ENCODE data around the gene CDHR1. TPM values are rescaled to one million over a fixed set of nuclear protein-coding genes. Genes with fewer than 3 reads are reported as not detected.
A peak's percentile ranks its signal among the peaks of the same experiment; 100 is the strongest.

Gene CDHR1
- total and polyA plus RNA-seq, 2 experiments from 2014 or later = 3.2 to 6.6 TPM

DNA sequence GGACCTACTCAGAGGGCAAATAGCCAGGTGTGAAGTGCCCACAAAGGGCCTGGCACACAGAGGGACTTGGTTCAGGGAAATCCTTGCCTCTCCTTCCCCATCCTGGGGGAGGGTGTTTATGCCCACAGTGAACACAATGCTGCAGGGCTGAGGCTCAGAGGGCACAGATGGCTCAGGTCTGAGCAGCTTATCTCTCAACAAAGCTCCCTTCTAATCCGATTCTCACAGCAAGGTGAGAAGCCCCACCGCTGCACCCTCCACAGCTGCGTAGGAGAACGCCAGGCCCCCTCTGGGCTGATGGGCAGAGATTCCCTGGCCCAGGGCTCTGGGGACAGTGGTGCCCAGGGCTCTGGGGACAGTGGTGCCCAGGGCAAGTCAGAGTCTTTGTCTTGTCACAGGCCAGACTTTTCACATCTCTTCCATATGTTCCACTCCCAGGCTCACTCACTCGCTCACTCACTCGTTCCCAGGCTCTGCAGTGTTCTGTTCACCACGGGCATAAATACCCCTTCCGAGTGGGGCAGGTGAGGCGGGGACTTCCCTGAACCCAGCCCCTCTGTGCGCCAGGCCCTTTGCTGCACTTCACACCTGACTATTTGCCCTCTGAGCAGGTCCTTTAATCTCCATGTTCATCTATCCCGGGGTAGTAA, 8.7 kb upstream of the CDHR1 start:
- peaks cover 12% of the 10 kb centered on the region; the same call in 2 of the 3 replicates for H3K9me3 Mint-ChIP-seq
- Histone ChIP-seq H3K27me3 (ENCODE audit: insufficient read depth) (no peaks in the 10 kb centered on the region), H2AFZ (0 out of 2 replicates have a peak overlapping the region, but pooled peaks have one; percentile 2), H3K4me3 (no peak overlapping the region), H3K4me1 (ENCODE audit: insufficient read depth) (no peaks in the 10 kb centered on the region), H3K9me2 (ENCODE audit: insufficient read depth) (no peaks in the 10 kb centered on the region), H3K36me3 (ENCODE audit: insufficient read depth) (no peaks in the 10 kb centered on the region), H3F3A (replicated peaks; ENCODE audit: low read depth) (no peaks in the 10 kb centered on the region), H3K27ac (ENCODE audit: low read depth) (no peak overlapping the region), H3K4me2 (no peak overlapping the region), H3K79me2 (replicated peaks; ENCODE audit: insufficient read depth) (no peaks in the 10 kb centered on the region), H4K20me1 (replicated peaks; ENCODE audit: insufficient read depth) (no peaks in the 10 kb centered on the region)
- H3K4me3 Mint-ChIP-seq = no peak overlapping the region
- no peaks in the 10 kb centered on the region for H3K4me1 Mint-ChIP-seq
- DNase-seq (ENCODE audit: low spot score) (no peak), ATAC-seq (no peak)
- peaks cover 1% of the 10 kb centered on the region for H3K27me3 Mint-ChIP-seq (ENCODE audit: insufficient read depth, low read depth, poor library complexity)
- H3K36me3 Mint-ChIP-seq (ENCODE audit: low read depth) = no peaks in the 10 kb centered on the region
- H3K27ac Mint-ChIP-seq = no peak overlapping the region
- TF ChIP-seq ZNF331 (CRISPR knock-in tag; IDR thresholded peaks at IDR 0.05; ENCODE audit: low read depth) (no peak), JUNB (IDR thresholded peaks at IDR 0.05; ENCODE audit: unreplicated experiment) (no peak), NANOG (IDR thresholded peaks at IDR 0.05; ENCODE audit: borderline replicate concordance) (no peak), STAT1 (IDR thresholded peaks at IDR 0.05; ENCODE audit: unreplicated experiment) (no peak), CREB1 (CRISPR knock-in tag; IDR thresholded peaks at IDR 0.05; ENCODE audit: low read depth) (no peak), ZNF114 (CRISPR knock-in tag; IDR thresholded peaks at IDR 0.05) (no peak), POLR2AphosphoS5 (IDR thresholded peaks at IDR 0.05; ENCODE audit: low read depth) (no peak), EZH2phosphoT487 (IDR thresholded peaks at IDR 0.05; ENCODE audit: unreplicated experiment) (no peak), EZH2 (IDR thresholded peaks at IDR 0.05; ENCODE audit: low read depth, unreplicated experiment) (no peak)
- TF ChIP-seq, protein P1, sequence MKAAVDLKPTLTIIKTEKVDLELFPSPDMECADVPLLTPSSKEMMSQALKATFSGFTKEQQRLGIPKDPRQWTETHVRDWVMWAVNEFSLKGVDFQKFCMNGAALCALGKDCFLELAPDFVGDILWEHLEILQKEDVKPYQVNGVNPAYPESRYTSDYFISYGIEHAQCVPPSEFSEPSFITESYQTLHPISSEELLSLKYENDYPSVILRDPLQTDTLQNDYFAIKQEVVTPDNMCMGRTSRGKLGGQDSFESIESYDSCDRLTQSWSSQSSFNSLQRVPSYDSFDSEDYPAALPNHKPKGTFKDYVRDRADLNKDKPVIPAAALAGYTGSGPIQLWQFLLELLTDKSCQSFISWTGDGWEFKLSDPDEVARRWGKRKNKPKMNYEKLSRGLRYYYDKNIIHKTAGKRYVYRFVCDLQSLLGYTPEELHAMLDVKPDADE (IDR thresholded peaks at IDR 0.05) = no peak
- TF ChIP-seq, protein P2, sequence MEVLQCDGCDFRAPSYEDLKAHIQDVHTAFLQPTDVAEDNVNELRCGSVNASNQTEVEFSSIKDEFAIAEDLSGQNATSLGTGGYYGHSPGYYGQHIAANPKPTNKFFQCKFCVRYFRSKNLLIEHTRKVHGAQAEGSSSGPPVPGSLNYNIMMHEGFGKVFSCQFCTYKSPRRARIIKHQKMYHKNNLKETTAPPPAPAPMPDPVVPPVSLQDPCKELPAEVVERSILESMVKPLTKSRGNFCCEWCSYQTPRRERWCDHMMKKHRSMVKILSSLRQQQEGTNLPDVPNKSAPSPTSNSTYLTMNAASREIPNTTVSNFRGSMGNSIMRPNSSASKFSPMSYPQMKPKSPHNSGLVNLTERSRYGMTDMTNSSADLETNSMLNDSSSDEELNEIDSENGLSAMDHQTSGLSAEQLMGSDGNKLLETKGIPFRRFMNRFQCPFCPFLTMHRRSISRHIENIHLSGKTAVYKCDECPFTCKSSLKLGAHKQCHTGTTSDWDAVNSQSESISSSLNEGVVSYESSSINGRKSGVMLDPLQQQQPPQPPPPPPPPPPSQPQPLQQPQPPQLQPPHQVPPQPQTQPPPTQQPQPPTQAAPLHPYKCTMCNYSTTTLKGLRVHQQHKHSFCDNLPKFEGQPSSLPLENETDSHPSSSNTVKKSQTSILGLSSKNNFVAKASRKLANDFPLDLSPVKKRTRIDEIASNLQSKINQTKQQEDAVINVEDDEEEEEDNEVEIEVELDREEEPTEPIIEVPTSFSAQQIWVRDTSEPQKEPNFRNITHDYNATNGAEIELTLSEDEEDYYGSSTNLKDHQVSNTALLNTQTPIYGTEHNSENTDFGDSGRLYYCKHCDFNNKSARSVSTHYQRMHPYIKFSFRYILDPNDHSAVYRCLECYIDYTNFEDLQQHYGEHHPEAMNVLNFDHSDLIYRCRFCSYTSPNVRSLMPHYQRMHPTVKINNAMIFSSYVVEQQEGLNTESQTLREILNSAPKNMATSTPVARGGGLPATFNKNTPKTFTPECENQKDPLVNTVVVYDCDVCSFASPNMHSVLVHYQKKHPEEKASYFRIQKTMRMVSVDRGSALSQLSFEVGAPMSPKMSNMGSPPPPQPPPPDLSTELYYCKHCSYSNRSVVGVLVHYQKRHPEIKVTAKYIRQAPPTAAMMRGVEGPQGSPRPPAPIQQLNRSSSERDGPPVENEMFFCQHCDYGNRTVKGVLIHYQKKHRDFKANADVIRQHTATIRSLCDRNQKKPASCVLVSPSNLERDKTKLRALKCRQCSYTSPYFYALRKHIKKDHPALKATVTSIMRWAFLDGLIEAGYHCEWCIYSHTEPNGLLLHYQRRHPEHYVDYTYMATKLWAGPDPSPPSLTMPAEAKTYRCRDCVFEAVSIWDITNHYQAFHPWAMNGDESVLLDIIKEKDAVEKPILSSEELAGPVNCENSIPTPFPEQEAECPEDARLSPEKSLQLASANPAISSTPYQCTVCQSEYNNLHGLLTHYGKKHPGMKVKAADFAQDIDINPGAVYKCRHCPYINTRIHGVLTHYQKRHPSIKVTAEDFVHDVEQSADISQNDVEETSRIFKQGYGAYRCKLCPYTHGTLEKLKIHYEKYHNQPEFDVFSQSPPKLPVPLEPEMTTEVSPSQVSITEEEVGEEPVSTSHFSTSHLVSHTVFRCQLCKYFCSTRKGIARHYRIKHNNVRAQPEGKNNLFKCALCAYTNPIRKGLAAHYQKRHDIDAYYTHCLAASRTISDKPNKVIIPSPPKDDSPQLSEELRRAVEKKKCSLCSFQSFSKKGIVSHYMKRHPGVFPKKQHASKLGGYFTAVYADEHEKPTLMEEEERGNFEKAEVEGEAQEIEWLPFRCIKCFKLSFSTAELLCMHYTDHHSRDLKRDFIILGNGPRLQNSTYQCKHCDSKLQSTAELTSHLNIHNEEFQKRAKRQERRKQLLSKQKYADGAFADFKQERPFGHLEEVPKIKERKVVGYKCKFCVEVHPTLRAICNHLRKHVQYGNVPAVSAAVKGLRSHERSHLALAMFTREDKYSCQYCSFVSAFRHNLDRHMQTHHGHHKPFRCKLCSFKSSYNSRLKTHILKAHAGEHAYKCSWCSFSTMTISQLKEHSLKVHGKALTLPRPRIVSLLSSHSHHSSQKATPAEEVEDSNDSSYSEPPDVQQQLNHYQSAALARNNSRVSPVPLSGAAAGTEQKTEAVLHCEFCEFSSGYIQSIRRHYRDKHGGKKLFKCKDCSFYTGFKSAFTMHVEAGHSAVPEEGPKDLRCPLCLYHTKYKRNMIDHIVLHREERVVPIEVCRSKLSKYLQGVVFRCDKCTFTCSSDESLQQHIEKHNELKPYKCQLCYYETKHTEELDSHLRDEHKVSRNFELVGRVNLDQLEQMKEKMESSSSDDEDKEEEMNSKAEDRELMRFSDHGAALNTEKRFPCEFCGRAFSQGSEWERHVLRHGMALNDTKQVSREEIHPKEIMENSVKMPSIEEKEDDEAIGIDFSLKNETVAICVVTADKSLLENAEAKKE (CRISPR knock-in tag; IDR thresholded peaks at IDR 0.05) = no peak
- TF ChIP-seq, protein P3, sequence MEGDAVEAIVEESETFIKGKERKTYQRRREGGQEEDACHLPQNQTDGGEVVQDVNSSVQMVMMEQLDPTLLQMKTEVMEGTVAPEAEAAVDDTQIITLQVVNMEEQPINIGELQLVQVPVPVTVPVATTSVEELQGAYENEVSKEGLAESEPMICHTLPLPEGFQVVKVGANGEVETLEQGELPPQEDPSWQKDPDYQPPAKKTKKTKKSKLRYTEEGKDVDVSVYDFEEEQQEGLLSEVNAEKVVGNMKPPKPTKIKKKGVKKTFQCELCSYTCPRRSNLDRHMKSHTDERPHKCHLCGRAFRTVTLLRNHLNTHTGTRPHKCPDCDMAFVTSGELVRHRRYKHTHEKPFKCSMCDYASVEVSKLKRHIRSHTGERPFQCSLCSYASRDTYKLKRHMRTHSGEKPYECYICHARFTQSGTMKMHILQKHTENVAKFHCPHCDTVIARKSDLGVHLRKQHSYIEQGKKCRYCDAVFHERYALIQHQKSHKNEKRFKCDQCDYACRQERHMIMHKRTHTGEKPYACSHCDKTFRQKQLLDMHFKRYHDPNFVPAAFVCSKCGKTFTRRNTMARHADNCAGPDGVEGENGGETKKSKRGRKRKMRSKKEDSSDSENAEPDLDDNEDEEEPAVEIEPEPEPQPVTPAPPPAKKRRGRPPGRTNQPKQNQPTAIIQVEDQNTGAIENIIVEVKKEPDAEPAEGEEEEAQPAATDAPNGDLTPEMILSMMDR (conservative IDR thresholded peaks at IDR 0.05; ENCODE audit: low read depth in 2 of 2) = no peak
- TF ChIP-seq, protein P4, sequence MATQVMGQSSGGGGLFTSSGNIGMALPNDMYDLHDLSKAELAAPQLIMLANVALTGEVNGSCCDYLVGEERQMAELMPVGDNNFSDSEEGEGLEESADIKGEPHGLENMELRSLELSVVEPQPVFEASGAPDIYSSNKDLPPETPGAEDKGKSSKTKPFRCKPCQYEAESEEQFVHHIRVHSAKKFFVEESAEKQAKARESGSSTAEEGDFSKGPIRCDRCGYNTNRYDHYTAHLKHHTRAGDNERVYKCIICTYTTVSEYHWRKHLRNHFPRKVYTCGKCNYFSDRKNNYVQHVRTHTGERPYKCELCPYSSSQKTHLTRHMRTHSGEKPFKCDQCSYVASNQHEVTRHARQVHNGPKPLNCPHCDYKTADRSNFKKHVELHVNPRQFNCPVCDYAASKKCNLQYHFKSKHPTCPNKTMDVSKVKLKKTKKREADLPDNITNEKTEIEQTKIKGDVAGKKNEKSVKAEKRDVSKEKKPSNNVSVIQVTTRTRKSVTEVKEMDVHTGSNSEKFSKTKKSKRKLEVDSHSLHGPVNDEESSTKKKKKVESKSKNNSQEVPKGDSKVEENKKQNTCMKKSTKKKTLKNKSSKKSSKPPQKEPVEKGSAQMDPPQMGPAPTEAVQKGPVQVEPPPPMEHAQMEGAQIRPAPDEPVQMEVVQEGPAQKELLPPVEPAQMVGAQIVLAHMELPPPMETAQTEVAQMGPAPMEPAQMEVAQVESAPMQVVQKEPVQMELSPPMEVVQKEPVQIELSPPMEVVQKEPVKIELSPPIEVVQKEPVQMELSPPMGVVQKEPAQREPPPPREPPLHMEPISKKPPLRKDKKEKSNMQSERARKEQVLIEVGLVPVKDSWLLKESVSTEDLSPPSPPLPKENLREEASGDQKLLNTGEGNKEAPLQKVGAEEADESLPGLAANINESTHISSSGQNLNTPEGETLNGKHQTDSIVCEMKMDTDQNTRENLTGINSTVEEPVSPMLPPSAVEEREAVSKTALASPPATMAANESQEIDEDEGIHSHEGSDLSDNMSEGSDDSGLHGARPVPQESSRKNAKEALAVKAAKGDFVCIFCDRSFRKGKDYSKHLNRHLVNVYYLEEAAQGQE (IDR thresholded peaks at IDR 0.05; ENCODE audit: unreplicated experiment) = no peak

Data from GM23338 (cell line).